HG03280 (cell line): ENCODE measurements around the gene SLC32A1.

Source experiments
- ATAC-seq: cut with Tn5 transposase; IDR thresholded peaks from one replicate; pipeline ENCODE4 v1.9.1; 2021; ENCODE audit warnings: mild to moderate bottlenecking, moderate library complexity; ENCODE audit not compliant: unreplicated experiment

Gene SLC32A1

DNA sequence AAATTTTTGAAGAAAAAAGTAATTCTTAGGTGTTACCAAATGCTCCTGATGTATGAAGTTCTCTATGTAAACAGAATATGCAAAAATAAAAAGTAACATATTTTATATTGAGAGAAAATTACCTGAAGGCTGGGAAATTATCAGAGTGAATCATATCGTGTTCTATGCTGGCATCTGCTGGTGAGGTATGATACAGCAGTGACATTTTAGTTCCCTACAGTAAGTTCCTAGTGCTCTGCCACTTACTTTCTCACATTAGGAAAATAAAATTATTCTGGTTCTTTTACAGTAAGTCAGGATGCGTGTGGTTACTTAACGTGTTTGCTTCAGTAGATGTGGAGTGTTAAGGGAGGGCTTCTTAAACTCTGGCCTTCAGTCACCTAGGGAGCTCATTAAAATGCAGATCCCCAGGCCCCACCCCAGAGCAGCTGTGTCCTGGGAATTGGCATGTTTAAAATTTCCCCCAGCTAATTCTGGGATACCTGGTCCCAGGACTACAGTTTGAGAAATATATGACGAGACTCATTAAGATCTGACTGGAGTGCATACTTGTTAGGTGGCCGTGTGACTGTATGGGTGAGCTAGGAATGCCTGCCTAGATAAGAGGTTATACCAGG is 27.2 kb downstream of the SLC32A1 start:
- ATAC-seq = no peak

DNA sequence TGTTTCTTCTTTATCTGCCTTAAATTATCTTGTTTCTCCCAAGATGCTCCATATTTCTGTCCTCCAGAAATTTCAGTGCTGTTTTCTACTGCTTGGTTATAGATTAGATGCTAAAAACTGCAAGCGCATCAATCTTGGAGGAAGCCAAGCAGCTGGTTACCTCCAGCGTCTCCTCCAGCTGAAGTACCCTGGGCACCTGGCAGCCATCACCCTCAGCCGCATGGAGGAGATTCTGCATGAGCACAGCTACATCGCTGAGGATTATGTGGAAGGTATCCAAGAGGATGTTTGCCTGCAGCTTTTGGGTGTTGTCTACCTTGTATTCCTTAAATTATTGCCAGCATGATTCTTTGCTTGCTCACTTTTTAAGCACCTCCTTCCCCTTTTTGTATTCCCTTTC is 27.7 kb downstream of the SLC32A1 start:
- no peak for ATAC-seq

DNA sequence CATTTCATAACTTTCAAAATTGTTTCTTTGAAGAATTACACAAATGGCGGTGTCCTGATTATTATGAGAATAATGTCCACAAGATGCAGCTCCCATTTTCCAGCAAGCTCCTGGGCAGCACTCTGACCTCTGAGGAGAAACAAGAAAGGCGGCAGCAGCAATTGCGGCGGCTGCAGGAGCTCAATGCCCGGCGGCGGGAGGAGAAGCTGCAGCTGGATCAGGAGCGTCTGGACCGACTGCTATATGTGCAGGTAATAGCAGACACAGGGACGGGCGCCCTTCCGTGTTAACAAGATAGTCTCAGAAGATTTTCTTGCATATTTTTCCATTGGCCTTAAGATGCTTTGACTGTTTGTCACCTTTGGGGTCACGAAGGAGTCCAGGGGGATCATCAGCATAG is 30.6 kb downstream of the SLC32A1 start:
- ATAC-seq = no peak

DNA sequence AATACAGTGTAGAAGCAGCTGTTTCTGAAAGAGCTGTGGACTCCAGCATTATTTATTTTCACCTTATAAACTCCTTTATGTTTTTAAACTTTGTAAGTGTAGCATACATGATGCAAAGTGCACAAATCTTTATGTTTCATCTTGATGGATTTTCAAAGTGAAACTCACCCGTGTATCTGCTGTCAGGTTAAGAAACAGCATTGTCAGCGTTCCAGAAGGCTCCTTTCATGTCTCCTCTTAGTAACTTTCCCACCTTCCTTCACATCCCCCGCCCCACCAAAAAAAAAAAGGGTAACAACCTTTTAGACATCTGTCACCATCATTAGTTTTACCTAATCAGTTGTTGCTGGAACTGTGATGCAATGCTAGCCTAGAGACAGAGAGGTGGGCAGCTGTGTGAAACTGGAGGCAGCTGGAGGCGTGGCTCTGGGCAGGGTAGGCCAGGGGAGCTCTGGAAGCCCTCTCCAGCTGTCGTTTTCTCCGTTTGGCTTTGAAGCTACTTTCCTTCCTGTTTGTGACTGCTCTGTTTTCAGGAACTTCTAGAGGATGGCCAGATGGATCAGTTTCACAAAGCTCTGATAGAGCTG is 31.1 kb downstream of the SLC32A1 start:
- ATAC-seq = no peak

DNA sequence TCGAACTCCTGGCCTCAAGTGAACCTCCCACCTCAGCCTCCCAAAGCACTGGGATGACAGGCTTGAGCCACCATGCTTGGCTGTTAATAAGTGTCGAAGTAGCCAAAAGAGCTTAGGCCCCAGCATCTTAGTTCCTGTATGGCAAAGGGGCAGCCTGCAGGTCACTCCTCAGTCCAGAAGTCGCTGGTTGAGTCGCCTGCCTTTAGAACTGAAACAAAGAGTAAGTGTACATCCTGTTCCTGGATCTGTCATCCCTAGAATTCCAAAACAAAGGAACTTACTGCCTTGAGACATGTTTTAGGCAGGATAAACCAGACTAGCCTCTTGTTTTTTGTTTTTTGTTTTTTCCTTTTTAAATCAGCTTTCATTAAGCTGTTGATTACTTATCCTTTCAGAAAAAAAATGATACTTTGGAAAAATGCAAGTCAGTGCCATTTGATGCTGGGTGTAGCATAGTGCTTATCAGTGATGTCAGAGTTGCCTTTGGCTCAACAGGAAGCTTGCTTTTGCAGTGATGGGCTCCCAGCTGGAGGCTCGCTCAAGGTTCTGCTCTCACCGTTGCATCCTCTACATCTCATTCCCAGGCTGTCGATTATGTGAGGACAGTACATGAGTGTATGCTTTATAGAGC is 33.0 kb downstream of the SLC32A1 start:
- ATAC-seq = no peak

DNA sequence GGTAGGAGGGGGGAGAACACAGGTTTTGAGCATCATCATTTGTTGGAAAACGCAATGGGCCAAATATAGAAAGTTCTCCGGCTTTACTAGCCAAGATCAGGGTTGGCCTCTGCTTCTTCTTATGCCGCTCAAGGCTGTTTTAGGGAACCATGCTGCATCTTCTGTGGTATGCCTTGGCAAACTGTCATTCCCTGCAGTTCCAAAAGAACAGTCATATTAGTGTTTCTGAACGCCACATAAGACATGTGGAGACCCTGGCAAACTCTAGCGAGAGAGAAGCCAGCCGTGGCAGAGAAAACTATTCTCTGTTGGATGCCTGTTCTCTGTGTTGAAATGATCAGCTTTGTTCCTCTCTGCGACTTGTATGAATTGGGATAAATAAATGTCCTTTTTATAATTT is 34.8 kb downstream of the SLC32A1 start:
- ATAC-seq = no peak

DNA sequence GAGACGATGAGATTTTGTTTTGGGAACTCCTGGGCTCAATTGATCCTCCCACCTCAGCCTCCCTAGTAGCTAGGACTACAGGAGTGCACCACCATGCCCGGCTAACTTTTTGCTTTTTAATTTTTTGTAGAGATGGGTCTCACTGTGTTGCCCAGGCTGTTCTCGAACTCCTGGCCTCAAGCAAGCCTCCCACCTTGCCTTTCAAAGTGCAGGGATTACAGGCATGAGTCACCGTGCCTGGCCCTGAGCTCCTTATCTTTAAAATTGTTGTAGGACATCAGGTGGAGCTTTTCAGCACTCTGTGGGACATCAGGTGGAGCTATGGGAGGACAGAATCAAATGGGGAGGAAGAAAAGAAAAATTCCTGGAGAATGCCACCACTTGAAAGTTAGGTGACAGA is 36.7 kb downstream of the SLC32A1 start:
- ATAC-seq = no peak

DNA sequence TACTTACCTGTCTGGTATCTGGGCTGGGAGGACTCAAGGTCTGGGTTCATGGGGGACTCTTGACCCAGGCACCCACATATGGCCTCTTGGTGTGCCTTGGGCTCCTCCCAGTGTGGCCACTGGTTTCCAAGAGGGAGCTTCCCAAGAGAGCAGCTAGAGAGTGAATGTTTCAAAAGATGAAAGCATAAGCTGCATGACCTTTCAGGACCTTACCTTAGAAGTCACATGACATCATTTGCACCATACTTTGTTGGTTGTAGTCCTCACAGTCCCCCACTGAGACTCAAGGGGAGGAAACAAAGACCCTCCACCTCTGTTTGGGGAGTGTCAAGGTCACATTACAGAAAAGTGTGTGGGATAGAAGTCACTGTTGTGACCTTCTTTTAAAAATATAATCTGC is 37.9 kb downstream of the SLC32A1 start:
- no peak for ATAC-seq

DNA sequence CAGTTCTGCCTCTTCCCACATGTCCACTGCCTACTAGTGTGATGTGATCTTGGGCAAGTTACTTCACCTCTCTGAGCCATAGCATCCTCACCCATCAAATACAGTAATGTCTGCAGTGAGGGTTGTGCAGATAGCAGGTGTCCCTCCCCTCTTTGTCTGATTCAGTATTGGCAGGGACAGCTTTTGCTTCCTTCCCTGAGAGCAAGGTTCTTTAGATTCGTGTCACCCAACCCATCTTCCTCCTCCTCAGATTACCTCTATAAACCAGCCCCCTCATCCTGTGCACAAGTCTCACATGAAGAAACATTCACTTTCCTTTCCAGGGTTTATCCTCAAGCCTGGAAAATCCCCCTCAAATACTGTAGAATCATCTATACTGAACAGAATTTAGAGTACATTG is 39.3 kb downstream of the SLC32A1 start:
- ATAC-seq = no peak

DNA sequence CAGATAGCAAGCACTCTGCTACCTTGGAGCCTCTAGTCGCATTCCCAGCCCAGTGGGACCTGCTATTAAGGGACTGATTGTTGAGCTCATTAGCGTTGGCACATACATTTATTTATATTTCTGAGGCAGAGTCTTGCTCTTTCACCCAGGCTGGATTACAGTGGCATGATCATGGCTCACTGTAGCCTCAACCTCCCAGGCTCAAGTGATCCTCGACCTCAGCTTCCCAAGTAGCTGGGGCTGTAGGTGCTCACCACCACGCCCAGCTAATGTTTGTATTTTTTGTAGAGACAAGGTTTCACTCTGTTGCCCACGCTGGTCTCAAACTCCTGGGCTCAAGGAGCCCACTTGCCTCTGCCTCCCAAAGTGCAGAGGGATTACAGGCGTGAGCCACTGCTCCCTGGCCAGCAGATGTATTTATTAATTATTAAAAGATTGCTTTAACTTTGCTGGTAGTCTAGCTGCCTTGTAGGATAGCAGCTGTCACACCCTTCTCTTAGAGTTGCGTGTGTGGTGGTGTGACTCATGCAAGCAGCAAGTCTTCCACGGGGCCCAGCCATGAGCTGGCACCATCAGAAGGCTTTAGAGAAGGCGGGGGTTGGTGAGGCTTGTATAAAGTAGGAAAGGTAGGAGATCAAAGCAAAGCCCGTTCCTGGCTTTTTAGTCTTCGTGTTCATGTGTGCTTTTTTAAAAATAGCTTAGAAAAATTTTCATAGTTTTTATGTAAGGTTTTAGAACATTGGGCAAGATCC is 40.5 kb downstream of the SLC32A1 start:
- no peak for ATAC-seq

DNA sequence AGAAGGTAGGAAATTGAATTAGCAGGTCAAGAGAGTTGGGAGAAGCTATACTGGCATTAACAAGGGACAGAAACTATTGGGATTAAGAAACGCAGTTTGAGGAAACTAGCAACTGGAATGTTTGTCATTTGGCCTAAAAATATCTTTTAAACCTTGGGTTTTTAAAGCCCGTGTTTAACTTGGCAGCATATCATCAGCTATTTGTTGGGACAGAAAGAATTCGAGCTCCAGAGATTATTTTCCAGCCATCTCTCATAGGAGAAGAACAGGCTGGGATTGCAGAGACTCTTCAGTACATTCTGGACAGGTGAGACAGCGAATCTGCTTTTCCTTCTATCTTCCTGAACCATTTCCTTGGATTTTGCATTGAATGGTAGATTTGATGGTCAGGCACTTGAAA is 41.8 kb downstream of the SLC32A1 start:
- ATAC-seq = no peak

DNA sequence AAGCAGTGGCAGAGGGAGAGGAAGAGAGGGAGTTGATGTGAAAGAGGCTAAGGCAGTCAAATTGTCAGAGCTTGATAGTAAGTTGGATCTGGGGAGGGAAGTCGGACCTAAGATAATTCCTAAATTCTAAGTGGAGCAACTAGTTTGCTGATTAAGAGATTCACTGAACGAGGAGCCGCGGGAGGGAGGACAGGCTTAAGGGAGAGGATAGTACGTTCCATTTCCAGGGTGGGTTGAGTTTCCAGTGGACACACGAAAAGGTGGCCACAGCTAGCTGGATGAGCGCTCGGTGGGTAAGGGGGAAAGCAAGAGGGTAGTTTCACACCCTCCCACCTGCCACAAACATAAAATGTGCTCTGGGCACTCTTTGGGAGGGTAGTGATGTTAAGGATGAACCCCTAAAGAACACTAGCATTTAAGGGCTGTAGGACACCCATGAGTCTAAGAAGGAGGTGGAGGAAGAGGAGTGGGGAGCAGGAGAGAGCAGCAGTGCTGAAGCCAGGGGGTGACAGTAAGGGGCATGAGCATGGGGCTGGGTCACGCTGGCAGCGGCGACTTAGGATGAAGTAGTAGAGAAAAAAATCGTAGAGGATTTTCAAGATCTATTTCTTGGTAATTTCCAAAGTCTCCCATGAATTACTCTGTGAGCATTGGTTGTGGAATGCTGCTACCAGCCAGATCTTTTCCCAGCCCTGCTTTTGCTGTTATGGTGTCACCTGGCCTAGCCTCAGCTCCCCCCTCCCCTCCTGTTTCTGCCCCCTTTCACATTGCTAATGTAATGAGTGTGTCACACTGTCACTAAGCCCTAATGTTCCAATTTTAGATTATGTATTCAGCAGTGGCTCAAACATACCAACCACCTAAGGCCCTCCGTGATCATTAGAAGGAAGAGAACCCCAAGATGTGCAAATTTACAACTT is 45.4 kb downstream of the SLC32A1 start:
- ATAC-seq = no peak

DNA sequence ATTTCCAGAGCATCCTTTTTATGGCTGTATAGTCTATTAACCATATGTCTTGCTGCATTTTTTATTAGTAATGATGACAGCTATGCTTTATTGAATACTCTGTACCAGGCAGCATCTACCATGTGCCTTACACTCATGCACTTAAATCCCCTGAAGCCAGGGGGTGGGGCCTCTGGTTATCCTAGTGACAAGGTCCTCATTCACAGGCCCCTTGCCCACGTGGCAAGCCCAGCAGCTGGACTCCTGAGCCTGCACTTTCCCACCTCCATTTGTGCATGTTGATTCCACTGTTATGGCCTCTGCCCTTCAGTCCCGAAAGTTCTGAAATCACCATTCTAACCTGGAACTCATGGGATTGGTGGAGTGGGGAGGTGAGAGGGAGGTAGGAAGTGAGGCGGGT is 46.3 kb downstream of the SLC32A1 start:
- no peak for ATAC-seq

DNA sequence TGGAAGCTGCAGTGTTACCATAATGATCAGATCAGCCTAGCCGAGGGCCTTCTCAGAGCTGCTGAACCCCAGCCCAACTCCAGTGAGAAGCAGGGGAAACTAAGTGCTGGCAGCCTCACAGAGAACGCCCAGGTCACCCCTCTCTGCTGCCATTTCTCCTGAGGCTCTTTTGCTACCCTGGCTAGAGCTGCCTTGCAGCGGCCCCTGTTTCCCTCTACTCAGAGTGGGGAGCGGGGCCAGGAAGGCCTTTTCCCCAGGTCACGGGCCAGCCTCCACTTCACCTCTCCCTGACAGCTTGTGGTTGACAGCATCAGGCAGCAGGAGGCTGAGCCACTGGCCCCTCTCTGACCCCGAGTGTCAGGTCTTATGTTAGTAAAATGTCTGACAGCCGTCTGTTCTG is 46.7 kb downstream of the SLC32A1 start:
- no peak for ATAC-seq

DNA sequence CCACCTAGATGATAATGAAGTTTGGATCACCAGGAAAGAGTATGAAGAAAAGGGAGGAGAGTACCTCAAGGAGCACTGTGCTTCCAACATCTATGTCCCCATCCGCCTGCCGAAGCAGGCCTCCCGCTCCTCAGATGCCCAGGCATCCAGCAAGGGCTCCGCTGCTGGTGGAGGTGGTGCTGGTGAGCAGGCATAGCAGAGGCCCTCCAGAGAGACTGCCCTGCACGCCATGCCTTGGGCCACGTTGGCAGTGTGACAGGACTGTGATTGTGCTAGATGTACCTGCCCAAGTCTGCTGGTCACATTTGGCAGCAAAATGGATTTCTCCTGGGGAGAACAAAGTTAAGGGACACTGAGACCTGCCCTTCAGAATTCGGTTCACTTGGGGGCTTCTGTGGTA is 47.3 kb downstream of the SLC32A1 start:
- no peak for ATAC-seq

DNA sequence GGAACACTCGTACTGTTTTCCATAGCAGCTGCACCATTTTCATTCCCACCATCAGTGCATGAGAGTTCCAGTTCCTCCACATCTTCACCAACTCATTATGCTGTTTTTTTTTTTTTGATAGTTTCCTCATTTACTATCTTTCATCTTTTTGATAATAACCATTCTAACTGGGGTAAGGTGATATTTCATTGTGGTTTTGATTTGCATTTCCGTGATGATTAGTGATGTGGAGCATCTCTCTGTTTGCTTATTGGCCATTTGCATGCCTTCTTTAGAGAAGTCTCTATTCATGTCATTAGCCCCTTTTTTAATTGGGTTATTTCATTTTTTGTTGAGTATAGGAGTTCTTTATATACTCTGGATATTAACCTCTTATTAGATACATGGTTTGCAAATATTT is 49.9 kb downstream of the SLC32A1 start:
- ATAC-seq = no peak

DNA sequence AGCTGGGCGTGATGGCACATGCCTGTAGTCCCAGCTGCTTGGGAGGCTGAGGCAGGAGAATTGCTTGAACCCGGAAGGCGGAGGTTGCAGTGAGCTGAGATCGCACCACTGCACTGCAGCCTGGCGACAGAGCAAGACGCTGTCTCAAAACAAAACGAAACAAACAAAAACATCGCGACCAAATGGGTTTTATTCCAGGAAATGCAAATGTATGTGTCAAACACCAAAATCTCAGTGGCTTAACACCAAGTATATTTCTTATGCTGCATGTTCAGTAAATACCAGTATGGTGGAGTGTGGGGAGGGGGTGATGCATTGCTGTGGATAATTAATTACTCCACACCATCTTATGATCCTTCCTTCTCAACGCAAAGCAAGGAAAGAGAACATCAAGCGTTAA is 52.1 kb downstream of the SLC32A1 start:
- ATAC-seq = no peak
